ENCODE results near the gene COPG1.

The COPG1 gene

GRCh38 chr3:129295286-129295685 is 45.9 kb downstream of the COPG1 start:
- no peaks in the 10 kb centered on the region for H3K9me3 ChIP-seq (ENCODE audit: low read length)
- no peaks in the 10 kb centered on the region for H4K20me1 ChIP-seq (ENCODE audit: insufficient read depth, low read length)
- H3K27ac ChIP-seq (ENCODE audit: low read depth, low read length, poor library complexity, severe bottlenecking): no peak overlapping the region
- no peak overlapping the region for H3K4me2 ChIP-seq (ENCODE audit: low read length)
- no peaks in the 10 kb centered on the region for H3K4me1 ChIP-seq (ENCODE audit: insufficient read depth, low read length, severe bottlenecking)
- H3K27me3 ChIP-seq (ENCODE audit: insufficient read depth, low read length): no peaks in the 10 kb centered on the region
- TF ChIP-seq EZH2 (IDR thresholded peaks at IDR 0.05; ENCODE audit: borderline replicate concordance, low read length) (no peak), CTCF (IDR thresholded peaks at IDR 0.05; ENCODE audit: low read length) (no peak)
- no peak overlapping the region for H2AFZ ChIP-seq (ENCODE audit: low read length)
- H3K4me3 ChIP-seq (ENCODE audit: low read depth, low read length, poor library complexity, severe bottlenecking): no peak overlapping the region
- peaks cover 11% of the 10 kb centered on the region; the same call in 1 of the 2 replicates for H3K79me2 ChIP-seq (ENCODE audit: insufficient read depth, low read length)
- H3K36me3 ChIP-seq (ENCODE audit: insufficient read depth, low read length): peaks cover 97% of the 10 kb centered on the region
- H3K9me2 ChIP-seq (ENCODE audit: low read depth, low read length): no peaks in the 10 kb centered on the region
- no peaks in the 10 kb centered on the region for H3F3A ChIP-seq (ENCODE audit: insufficient read depth, low read length)
- H3K9ac ChIP-seq (ENCODE audit: low read length): no peak overlapping the region

- no peak overlapping the region for H3K27ac ChIP-seq (ENCODE audit: low read depth, low read length, poor library complexity, severe bottlenecking)
- H3K4me3 ChIP-seq (ENCODE audit: low read depth, low read length, poor library complexity, severe bottlenecking): no peak overlapping the region
- H4K20me1 ChIP-seq (ENCODE audit: insufficient read depth, low read length): no peaks in the 10 kb centered on the region
- H3K9me2 ChIP-seq (ENCODE audit: low read depth, low read length): no peaks in the 10 kb centered on the region
- no peaks in the 10 kb centered on the region; the same call in 1 of the 2 replicates for H3F3A ChIP-seq (ENCODE audit: insufficient read depth, low read length)
- no peak overlapping the region for H2AFZ ChIP-seq (ENCODE audit: low read length)
- H3K9me3 ChIP-seq (ENCODE audit: low read length): no peaks in the 10 kb centered on the region
- H3K36me3 ChIP-seq (ENCODE audit: insufficient read depth, low read length): peaks cover 72% of the 10 kb centered on the region
- H3K4me2 ChIP-seq (ENCODE audit: low read length): no peak overlapping the region
- no peak overlapping the region for H3K9ac ChIP-seq (ENCODE audit: low read length)
- no peaks in the 10 kb centered on the region for H3K79me2 ChIP-seq (ENCODE audit: insufficient read depth, low read length)
- TF ChIP-seq EZH2 (IDR thresholded peaks at IDR 0.05; ENCODE audit: borderline replicate concordance, low read length) (no peak), CTCF (IDR thresholded peaks at IDR 0.05; ENCODE audit: low read length) (no peak)
- peaks cover 7% of the 10 kb centered on the region for H3K4me1 ChIP-seq (ENCODE audit: insufficient read depth, low read length, severe bottlenecking)
- H3K27me3 ChIP-seq (ENCODE audit: insufficient read depth, low read length): no peaks in the 10 kb centered on the region
Measured at GRCh38 chr3:129304146-129304961, 54.9 kb downstream of the COPG1 start.

DNA sequence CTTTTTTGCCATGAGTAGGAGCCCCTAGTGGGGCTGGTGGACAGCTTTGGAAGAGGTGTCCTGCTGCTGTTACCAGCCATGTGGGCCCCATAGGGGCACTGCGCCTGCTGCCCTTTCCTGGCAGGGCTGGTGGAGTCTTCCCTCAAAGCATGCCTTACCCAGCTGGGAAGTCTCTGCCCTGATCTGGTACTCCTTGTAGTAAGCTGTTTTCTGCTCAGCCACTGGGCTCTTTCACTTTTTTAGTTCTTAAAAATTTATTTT is 55.5 kb downstream of the COPG1 start:
- H4K20me1 ChIP-seq (ENCODE audit: insufficient read depth, low read length): no peaks in the 10 kb centered on the region
- no peaks in the 10 kb centered on the region for H3K79me2 ChIP-seq (ENCODE audit: insufficient read depth, low read length)
- peaks cover 67% of the 10 kb centered on the region for H3K36me3 ChIP-seq (ENCODE audit: insufficient read depth, low read length)
- no peak overlapping the region for H3K9ac ChIP-seq (ENCODE audit: low read length)
- no peak overlapping the region for H2AFZ ChIP-seq (ENCODE audit: low read length)
- peaks cover 7% of the 10 kb centered on the region for H3K4me1 ChIP-seq (ENCODE audit: insufficient read depth, low read length, severe bottlenecking)
- H3F3A ChIP-seq (ENCODE audit: insufficient read depth, low read length): no peaks in the 10 kb centered on the region; the same call in 1 of the 2 replicates
- H3K4me2 ChIP-seq (ENCODE audit: low read length): no peak overlapping the region
- no peaks in the 10 kb centered on the region for H3K9me2 ChIP-seq (ENCODE audit: low read depth, low read length)
- TF ChIP-seq EZH2 (IDR thresholded peaks at IDR 0.05; ENCODE audit: borderline replicate concordance, low read length): no peak
- no peak for TF ChIP-seq CTCF (IDR thresholded peaks at IDR 0.05; ENCODE audit: low read length)
- no peak overlapping the region for H3K27ac ChIP-seq (ENCODE audit: low read depth, low read length, poor library complexity, severe bottlenecking)
- H3K27me3 ChIP-seq (ENCODE audit: insufficient read depth, low read length): no peaks in the 10 kb centered on the region
- H3K4me3 ChIP-seq (ENCODE audit: low read depth, low read length, poor library complexity, severe bottlenecking): no peak overlapping the region
- no peaks in the 10 kb centered on the region for H3K9me3 ChIP-seq (ENCODE audit: low read length)

Data from OCI-LY1 (cell line).